Hematopoietic multipotent progenitor cell treated with erythropoietin and hydrocortisone succinate and interleukin-3 and kit ligand, for 8 days (in vitro differentiated cells): ENCODE measurements around the gene HS3ST6.
"Not testable (repeated sequence)": the region's sequence is repeated elsewhere in the genome, so short reads cannot be mapped to it uniquely, and the experiment has no call there.

ENCODE experiments used
- DNase-seq: peaks from one replicate; pipeline ENCODE4 v3.0.0-alpha.2; 2015

HS3ST6 gene

DNA sequence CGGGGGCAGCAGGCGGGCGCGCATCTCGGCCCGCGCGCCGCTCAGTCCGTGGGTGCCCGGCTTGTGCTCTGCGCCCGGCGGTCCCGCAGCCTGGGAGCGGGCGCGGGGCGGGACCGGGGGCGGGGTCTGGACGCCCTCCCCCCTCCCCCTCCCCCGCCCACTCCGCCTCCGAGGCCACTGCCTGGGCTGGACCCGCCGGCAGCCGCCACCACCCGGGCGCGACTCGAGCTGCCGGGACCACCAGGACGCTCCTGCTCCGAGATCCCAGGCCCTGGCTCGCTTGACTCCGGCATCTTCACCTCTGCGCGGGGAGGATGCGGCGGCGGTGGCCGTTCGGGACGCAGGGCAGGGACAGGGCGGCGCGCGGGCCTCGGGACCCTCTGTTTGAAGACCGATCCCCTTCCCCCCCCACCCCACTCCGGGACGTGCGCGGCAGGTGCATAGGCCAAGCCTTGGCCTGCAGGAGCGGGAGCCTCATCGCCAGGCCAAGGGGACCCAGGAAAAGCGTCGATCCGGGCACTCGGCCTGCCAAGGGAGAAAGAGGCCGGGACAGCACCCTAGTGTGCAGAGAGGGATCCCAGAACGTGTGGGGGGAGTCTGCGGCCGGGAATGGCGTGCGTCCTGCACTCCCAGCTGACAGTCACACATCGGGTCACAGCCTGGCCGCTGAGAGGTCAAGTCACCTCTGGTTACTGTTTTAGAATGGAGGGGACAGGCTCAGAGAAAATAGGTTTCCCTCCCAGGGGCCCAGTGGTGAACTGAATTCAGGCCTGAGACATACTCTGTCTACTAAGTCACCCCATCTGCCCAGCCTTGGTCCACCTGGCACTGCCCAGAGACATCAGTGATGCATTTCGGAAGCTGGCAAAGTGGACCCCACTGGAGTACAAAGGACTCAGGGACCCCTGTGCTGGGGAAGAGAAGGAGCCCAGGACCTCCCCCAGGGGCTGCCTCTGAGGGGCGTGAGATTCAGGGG is at the start of gene HS3ST6:
Gene HS3ST6 (minus strand): TSS at position 65 of the 976 bp plus-strand sequence. CDS start 92 bp downstream, outside the sequence.
- no peak for DNase-seq

DNA sequence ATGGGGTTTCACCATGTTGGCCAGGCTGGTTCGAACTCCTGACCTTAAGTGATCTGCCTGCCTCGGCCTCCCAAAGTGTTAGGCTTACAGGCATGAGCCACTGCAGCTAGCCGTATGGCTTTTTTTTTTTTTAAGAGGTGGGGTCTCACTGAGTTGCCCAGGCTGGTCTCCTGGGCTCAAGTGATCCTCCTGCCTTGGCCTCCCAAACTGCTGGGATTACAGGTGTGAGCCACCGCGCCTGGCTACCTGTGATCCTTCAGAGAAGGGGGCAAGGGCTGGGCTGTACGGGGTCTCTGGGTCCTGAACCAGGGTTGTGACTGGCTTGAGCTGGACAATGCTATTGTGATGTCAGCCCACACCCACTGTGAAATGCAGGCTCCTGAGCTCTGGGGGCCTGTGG is 48.2 kb upstream of the HS3ST6 start, which contains the start of gene RNF151:
Gene RNF151 (plus strand): TSS at position 397 of the 400 bp plus-strand sequence. CDS start 26 bp downstream, outside the sequence.
- no peak for DNase-seq

- peak; percentile 25 for DNase-seq
These were observed 47.3 kb upstream of the HS3ST6 start for GRCh38 chr16:1965396-1966001.

GRCh38 chr16:1964506-1965395 is 46.5 kb upstream of the HS3ST6 start, which contains the start of gene RPS2:
Gene RPS2, minus strand, starts transcription at chr16:1964826. Its CDS starts 201 bp downstream, at chr16:1964625.
- DNase-seq: peak; percentile 98

DNA sequence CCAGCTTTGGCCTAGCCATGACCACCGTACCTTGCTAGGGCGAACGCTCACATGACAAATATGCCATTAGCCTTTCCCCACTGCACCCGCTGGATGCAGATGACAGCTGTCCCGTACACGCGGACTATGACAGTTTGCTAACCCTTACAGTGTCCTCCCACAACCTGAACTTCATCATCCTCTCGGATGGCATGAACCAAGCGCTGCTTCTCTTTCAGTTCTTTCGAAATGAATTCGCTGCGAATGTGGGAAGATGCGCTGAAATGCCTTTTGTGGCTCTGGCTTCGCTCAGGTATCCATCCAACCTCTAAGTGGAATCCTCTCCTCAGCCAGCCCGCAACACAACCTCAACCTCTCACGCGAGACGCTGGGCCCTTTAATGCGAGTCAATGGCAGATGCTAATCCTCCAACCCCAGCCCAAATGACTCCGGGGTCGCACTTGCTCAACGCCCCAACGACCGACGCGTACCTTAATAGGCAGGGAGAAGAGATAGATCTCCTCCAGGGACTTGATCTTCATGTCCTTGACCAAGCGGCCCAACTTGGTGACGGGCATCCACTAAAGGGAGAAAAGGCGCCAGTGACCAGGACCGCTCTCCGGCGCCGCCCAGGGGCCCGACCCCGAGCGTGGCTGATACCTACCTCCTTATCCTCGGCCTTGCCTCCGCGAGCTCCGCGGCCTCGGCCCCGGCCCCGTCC is 45.7 kb upstream of the HS3ST6 start:
- DNase-seq: peak; percentile 51

DNA sequence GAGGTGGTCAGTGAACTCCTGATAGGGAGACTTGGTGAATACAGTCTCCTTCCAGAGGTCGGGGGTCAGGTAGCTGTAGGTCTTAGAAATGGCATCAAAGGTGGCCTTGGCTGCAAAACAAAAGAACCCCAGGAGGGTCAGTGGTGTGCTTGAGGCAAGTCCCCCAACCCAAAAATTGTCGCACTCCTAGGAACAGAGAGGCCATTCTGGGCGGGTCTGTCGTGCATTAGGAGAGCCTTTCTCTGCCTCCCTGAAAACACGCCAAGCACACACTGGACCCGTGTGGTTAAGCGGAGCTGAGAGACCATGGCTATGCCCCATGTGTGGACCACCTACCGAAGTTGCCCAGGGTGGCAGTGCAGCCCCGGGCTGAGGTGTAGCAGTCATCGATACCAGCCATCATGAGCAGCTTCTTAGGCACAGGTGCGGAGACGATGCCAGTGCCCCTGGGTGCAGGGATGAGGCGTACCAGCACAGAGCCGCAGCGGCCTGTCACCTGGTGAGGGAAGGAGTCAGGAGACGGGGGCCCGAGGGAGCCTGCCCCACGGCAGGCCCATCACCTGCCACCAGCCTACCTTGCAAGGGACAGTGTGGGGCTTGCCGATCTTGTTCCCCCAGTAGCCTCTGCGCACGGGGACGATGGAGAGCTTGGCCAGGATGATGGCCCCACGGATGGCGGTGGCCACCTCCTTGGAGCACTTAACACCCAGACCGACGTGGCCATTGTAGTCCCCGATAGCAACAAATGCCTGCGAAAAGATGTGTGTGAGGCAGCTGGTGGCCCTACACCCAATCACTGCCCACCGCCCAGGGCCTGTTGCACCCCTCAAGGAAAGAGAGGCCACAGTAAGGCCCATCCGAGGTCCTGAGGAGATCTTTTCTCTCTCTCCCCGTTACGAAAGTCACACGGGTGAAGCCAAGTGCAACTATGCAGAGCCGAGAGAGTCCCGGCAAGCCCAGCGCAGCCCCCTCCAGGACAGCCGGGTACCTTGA is 44.2 kb upstream of the HS3ST6 start:
- DNase-seq: not testable (repeated sequence)

GRCh38 chr16:1961651-1962067 is 43.4 kb upstream of the HS3ST6 start:
- DNase-seq: no peak

DNA sequence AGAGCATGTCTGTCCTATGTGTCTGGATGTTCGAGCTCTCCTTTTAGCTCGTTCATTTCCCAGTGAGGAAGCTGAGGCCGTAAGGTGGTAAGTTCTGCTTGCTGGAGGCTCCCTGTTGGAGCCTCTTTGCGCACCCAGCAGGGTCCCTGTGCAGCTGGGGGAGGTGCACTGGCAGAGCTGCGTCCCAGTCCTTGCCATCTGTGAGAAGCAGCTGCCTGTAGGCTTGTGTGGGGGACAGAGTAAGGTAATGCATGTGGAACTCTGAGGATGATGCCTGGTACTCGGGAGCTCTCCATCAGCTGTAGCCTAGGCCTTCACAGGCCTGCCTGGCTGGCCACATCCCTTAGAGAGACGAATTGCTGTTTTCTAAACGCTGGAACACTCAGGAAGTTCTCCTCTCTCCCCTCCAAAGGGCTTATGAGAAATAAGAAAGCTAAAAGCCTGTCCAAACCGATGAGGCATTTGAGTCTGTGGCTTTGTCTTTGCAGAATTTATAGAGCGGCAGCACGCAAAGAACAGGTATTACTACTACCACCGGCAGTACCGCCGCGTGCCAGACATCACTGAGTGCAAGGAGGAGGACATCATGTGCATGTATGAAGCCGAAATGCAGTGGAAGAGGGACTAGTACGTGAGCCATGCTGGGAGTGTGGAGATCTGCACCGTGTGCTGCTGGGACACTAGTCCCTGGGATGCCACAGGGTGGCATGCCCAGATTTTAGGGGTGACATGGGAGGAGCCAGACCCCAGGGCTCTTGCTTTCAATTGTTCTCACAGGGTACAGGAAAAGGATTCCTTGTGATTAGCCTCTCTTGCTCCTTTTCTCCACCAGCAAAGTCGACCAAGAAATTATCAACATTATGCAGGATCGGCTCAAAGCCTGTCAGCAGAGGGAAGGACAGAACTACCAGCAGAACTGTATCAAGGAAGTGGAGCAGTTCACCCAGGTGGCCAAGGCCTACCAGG is 42.7 kb upstream of the HS3ST6 start:
- peak; percentile 73 for DNase-seq

DNA sequence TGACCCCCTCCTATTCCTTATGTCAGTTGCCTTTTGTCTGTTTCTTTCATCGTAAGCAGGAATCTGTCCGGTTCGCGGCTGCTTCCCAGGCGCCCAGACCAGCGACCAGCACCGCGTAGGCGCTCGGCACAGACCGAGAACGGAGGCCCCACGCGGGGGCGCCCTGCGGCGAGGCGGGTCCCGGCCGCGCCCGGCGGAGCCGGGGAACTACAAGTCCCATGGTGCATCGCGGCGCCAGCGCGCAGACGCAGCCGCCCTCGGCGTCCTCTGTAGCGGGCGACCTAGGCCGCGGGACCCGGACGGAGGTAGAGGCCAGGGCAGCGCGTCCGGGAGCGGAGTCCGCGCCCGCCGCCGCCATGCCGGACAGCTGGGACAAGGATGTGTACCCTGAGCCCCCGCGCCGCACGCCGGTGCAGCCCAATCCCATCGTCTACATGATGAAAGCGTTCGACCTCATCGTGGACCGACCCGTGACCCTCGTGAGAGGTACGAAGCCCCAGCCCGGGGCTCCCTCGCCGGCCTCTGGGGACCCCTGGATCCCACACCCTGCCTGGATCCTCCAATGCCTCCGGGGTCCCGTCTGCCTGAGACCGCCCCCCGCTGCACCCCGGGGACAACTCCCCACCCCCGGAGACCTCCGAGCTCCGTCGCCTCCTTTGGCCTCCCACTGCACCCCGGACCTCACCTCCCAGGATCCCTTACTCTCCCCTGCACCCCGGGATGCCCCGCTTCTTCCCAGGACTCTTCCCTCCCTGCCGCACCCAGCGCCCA is 41.2 kb upstream of the HS3ST6 start, which contains the start of gene NDUFB10:
Gene NDUFB10 (plus strand): TSS at position 270 of the 771 bp plus-strand sequence. CDS start 87 bp downstream, at position 357.
- DNase-seq: peak; percentile 87

GRCh38 chr16:1958715-1959268 is 40.6 kb upstream of the HS3ST6 start:
- DNase-seq: no peak

- DNase-seq: not testable (repeated sequence)
These were observed 39.9 kb upstream of the HS3ST6 start for GRCh38 chr16:1958143-1958491.

- DNase-seq: not testable (repeated sequence)
These were observed 39.4 kb upstream of the HS3ST6 start for GRCh38 chr16:1957434-1958142.

DNA sequence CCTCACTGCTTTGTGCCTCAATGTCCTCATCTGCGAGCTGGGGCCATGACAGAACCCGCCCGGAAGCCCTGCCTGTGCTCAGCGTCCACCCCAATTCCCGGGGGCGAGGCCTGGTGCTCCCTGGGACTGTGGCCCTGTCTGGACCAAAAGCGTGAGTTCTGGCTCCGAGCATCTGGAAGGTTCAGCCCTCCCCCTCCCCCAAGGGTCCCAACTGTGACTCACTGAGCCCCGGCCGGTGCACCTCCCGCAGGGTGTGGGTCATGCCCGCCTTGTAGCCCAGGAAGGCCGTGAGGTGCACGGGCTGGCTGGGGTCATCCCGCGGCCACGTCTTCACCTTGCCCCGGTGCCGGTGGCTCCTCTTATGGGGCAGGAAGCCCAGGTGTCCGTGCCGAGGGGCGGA is 35.5 kb upstream of the HS3ST6 start:
- DNase-seq: no peak

DNA sequence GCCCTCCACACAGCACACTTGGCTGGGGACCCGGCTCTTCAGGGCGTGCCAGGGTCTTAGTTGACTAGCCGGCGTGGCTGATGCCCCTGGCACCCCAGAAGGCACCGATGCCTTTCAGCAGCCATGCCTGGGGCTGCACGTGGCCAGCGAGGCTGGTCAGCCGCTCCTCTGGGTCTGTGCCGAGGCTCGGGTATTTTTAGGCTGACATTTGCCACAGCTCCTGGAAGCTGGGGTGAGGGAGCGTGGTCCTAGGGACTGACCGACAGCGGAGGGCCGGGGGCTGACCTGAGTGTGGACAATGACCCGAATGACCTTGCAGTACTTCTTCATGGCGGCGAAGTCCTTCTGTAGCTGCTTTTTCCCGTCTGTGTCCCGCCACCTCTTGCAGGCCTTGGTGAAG is 32.3 kb upstream of the HS3ST6 start:
- no peak for DNase-seq

GRCh38 chr16:1950047-1950446 is 31.8 kb upstream of the HS3ST6 start:
- no peak for DNase-seq

- no peak for DNase-seq
These were observed 31.3 kb upstream of the HS3ST6 start for GRCh38 chr16:1949507-1949906.

DNA sequence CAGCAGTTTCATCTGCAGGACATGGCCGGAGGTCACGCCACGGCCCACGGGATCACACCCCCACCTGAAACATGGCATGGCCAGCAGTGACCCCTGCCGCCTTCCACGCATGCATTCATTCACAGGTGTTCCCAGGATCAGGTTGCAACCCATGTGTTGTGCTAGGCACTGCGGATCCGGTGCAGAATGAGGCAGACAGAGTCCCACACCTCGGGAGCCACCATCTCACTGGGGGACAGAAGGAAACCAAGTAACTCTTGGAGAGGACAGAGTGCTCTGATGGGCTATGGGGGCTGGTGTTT is 29.1 kb upstream of the HS3ST6 start:
- no peak for DNase-seq
